ENCODE results near the gene BRCC3. TPM values are rescaled to one million over a fixed set of nuclear protein-coding genes. Genes with fewer than 3 reads are reported as not detected.
A peak's percentile ranks its signal among the peaks of the same experiment; 100 is the strongest.

BRCC3 gene
- total and polyA plus RNA-seq, 10 of the 15 experiments (the other 5 are each of a cell fraction or from before 2014, with no cell fraction given): 15.5 to 57.5 (median 35.6) TPM

GRCh38 chrX:155026727-155027508, 44.4 kb upstream of the BRCC3 start, which contains the start of gene FUNDC2 (continued):
- peak; percentile 82 for TF ChIP-seq POLR2AphosphoS5 (IDR thresholded peaks at IDR 0.05; ENCODE audit: low read length)
- peak; percentile 75 for TF ChIP-seq DPF2 (IDR thresholded peaks at IDR 0.05)
- peak; percentile 55; the same call in 1 of the 2 replicates for TF ChIP-seq NBN (IDR thresholded peaks at IDR 0.05)
- peak; percentile 54; the same call in 1 of the 2 replicates for TF ChIP-seq BRCA1 (IDR thresholded peaks at IDR 0.05; ENCODE audit: low read depth, low read length)
- TF ChIP-seq ZNF24 (IDR thresholded peaks at IDR 0.05): no peak
- TF ChIP-seq ZNF687 (IDR thresholded peaks at IDR 0.05): peak; percentile 42; the same call in 1 of the 2 replicates
- peak; percentile 63; the same call in 1 of the 2 replicates for TF ChIP-seq MAX (IDR thresholded peaks at IDR 0.05; ENCODE audit: low read depth, low read length)
- TF ChIP-seq STAT3 (IDR thresholded peaks at IDR 0.05; ENCODE audit: low read depth, low read length): no peak
- TF ChIP-seq KLF5 (IDR thresholded peaks at IDR 0.05; ENCODE audit: partially characterized antibody): peak; percentile 76
- peak; percentile 60 for TF ChIP-seq MXI1 (IDR thresholded peaks at IDR 0.05; ENCODE audit: low read depth, low read length)
- no peak for TF ChIP-seq PBX3 (IDR thresholded peaks at IDR 0.05; ENCODE audit: insufficient replicate concordance, low read depth, low read length)
- TF ChIP-seq MEF2A (IDR thresholded peaks at IDR 0.05; ENCODE audit: insufficient read depth, low read depth, low read length): 0 out of 2 replicates have a peak, but pooled peaks have one; percentile 7
- TF ChIP-seq USF1 (IDR thresholded peaks at IDR 0.05; ENCODE audit: borderline replicate concordance, extremely low read length, insufficient read depth, low read depth, low read length): peak; percentile 74
- TF ChIP-seq BCL3 (IDR thresholded peaks at IDR 0.05; ENCODE audit: borderline replicate concordance, insufficient read depth, low read depth, low read length, poor library complexity, severe bottlenecking): peak; percentile 41
- no peak for TF ChIP-seq PAX8 (IDR thresholded peaks at IDR 0.05)
- peak; percentile 60 for TF ChIP-seq HCFC1 (IDR thresholded peaks at IDR 0.05; ENCODE audit: low read length)
- TF ChIP-seq RB1 (IDR thresholded peaks at IDR 0.05; ENCODE audit: borderline replicate concordance): 0 out of 2 replicates have a peak, but pooled peaks have one; percentile 59
- peak; percentile 2; the same call in 1 of the 2 replicates for TF ChIP-seq RUNX3 (IDR thresholded peaks at IDR 0.05; ENCODE audit: low read length)
- TF ChIP-seq MYC (IDR thresholded peaks at IDR 0.05; ENCODE audit: insufficient read depth, insufficient read length, insufficient replicate concordance, low read length, severe bottlenecking): no peak
- TF ChIP-seq GATAD2B (conservative IDR thresholded peaks at IDR 0.05; ENCODE audit: low read depth): peak; percentile 92
- peak; percentile 97 for TF ChIP-seq BACH1 (IDR thresholded peaks at IDR 0.05; ENCODE audit: borderline replicate concordance)
- TF ChIP-seq CBFB (IDR thresholded peaks at IDR 0.05; ENCODE audit: low read depth): no peak
- peak; percentile 59; the same call in 1 of the 2 replicates for TF ChIP-seq PML (IDR thresholded peaks at IDR 0.05; ENCODE audit: low read length)
